COR-L47 (cell line): Measurements from ENCODE around the gene ZMIZ1.

Experiments
- DNase-seq: peaks from one replicate; lab custom pipeline; 2025; lab: John Stamatoyannopoulos, UW

The ZMIZ1 gene

GRCh38 chr10:79286318-79286951 lies 217.7 kb downstream of the ZMIZ1 start:
- peak; percentile 31 for DNase-seq

GRCh38 chr10:79287973-79288723 lies 219.4 kb downstream of the ZMIZ1 start:
- no peak for DNase-seq

- no peak for DNase-seq
Observed at GRCh38 chr10:79289801-79290200, 221.0 kb downstream of the ZMIZ1 start.

- no peak for DNase-seq
Observed at GRCh38 chr10:79292026-79292766, 223.4 kb downstream of the ZMIZ1 start.

- no peak for DNase-seq
Observed at GRCh38 chr10:79292891-79293746, 224.4 kb downstream of the ZMIZ1 start.

GRCh38 chr10:79293841-79294581 lies 225.2 kb downstream of the ZMIZ1 start:
- DNase-seq: no peak

- no peak for DNase-seq
Observed at GRCh38 chr10:79295563-79295962, 226.8 kb downstream of the ZMIZ1 start.

- no peak for DNase-seq
Observed at GRCh38 chr10:79296431-79296830, 227.7 kb downstream of the ZMIZ1 start.

- DNase-seq: no peak
Observed at GRCh38 chr10:79298403-79299244, 229.9 kb downstream of the ZMIZ1 start.

GRCh38 chr10:79299397-79300241 lies 230.9 kb downstream of the ZMIZ1 start:
- no peak for DNase-seq

GRCh38 chr10:79300711-79301110 lies 231.9 kb downstream of the ZMIZ1 start:
- DNase-seq: no peak

- DNase-seq: no peak
Observed at GRCh38 chr10:79301754-79302530, 233.2 kb downstream of the ZMIZ1 start.

GRCh38 chr10:79303631-79304478 lies 235.1 kb downstream of the ZMIZ1 start:
- DNase-seq: no peak

- DNase-seq: no peak
Observed at GRCh38 chr10:79304479-79305087, 235.8 kb downstream of the ZMIZ1 start.

- no peak for DNase-seq
Observed at GRCh38 chr10:79305515-79305914, 236.7 kb downstream of the ZMIZ1 start.

GRCh38 chr10:79305988-79306387 lies 237.2 kb downstream of the ZMIZ1 start:
- no peak for DNase-seq

- no peak for DNase-seq
Observed at GRCh38 chr10:79306644-79307220, 238.0 kb downstream of the ZMIZ1 start.
